NCI-H82 treated with DMSO at 0.1 percent for 48 hours (cell line): ENCODE measurements around the gene BOLA2B.

Experiments used
- DNase-seq: peaks from one replicate; lab custom pipeline; 2025; ENCODE audit not compliant: unreplicated experiment; lab: John Stamatoyannopoulos, UW

Gene BOLA2B

DNA sequence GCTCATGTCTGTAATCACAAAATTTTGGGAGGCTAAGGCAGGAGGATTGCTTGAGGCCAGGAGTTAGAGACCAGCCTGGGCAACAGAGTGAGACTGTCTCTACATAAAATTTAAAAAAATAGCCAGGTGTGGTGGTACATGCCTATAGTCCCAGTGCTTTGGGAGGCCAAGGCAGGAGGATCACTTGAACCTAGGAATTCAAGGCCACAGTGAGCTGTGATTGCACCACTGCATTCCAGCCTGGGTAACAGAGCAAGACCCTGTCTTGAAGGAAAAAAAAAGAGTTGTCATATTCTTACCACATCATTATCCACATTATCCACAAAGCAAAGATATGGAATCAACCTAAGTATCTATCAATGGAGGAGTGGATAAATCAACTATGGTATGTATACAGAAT is 49.4 kb downstream of the BOLA2B start:
- no peak for DNase-seq

- DNase-seq = no peak
Measured at GRCh38 chr16:30143347-30143702, 50.1 kb downstream of the BOLA2B start.
